Adrenal gland (tissue), 12 donors: Measurements from ENCODE around the gene PARVA. TPM values are rescaled to one million over a fixed set of nuclear protein-coding genes. Genes with fewer than 3 reads are reported as not detected.
A peak's percentile ranks its signal among the peaks of the same experiment; 100 is the strongest.

ENCODE experiments used
- DNase-seq, 7 donors: peaks; one replicate each; pipeline ENCODE4 v3.0.0-alpha.2; 2019 to 2020
- H3K27ac ChIP-seq, 5 donors: fragments of 200-600 bp; sonication (generic) in 4 of 5; 1 replicate in 3 of 5; 2 replicates in 2 of 5; pipeline versions ENCODE4 v1.5.1 to v1.8.0; 2016 to 2020; ENCODE audit warnings: mild to moderate bottlenecking in 1 of 5
- H3K27me3 ChIP-seq: fragments of 200-600 bp; 2 replicates; pipeline ENCODE4 v1.8.0; 2021
- H3K36me3 ChIP-seq, 2 donors: fragments of 200-600 bp; replicated peaks in 1 of 2; 1 replicate in 1 of 2; 2 replicates in 1 of 2; pipeline versions ENCODE4 v1.5.1 to v1.8.0; 2018 to 2022
- H3K4me1 ChIP-seq, 2 donors: fragments of 200-600 bp; replicated peaks in 1 of 2; 1 replicate in 1 of 2; 2 replicates in 1 of 2; pipeline versions ENCODE4 v1.5.1 to v1.8.0; 2018 to 2021
- H3K4me3 ChIP-seq, 4 donors: fragments of 200-600 bp; sonication (generic) in 3 of 4; one replicate each; pipeline ENCODE4 v1.5.1; 2016 to 2018
- H3K9me3 ChIP-seq, 3 donors: fragments of 200-600 bp; sonication (generic) in 1 of 3; replicated peaks in 1 of 3; 1 replicate in 2 of 3; 2 replicates in 1 of 3; pipeline versions ENCODE4 v1.5.1 to v1.8.0; 2016 to 2021
- POLR2A ChIP-seq, 2 donors: fragments of 450-650 bp; IDR thresholded peaks; one replicate each; pipeline ENCODE4 v1.6.1; 2017; ENCODE audit warnings: antibody characterized with exemption in 2 of 2, mild to moderate bottlenecking in 2 of 2, moderate library complexity in 1 of 2
- WGBS, 4 donors: extraction: QIAGEN DNeasy Blood & Tissue Kit in 2 of 4; methylation state at CpG; one replicate each; pipeline versions ENCODE4 v1.1.5 to v1.1.7; 2013 to 2017; 5-methylcytosine and 5-hydroxymethylcytosine counted together
- intact Hi-C, 2 donors: fragments of 100-400 bp; cut with DNase I; formaldehyde crosslinking; loops; one replicate each; pipeline versions ENCODE4 v1.14.1 to v1.15.0; 2022 to 2023
- polyA plus RNA-seq, 3 donors: library from polyadenylated mRNA; stranded (reverse); fragments of 200-250 nt in 2 of 3; fragments of 350-450 nt in 1 of 3; fragmentation: Illumina TruSeq in 1 of 3; extraction: RNeasy Lipid Tissue Mini Kit (QIAGEN cat#74804) in 1 of 3; gene quantifications; one replicate each; pipeline ENCODE4 v1.2.3, GENCODE V29; 2013 to 2014
- total RNA-seq, 9 donors: library from RNA; depleted of rRNA in 4 of 9; stranded (reverse); fragments of >200 nt in 4 of 9; fragments of 120-200 nt in 1 of 9; fragmentation: NEBNext Ultra II Directional in 1 of 9; extraction: Animal tissue kit (Norgen Biotek cat#: 25700) in 1 of 9; gene quantifications; one replicate each; pipeline versions ENCODE4 v1.1.0 to v1.2.4, GENCODE V29; 2013 to 2023
- TF ChIP-seq, protein P1 (sequence below), 6 experiments: fragments of 450-650 bp in 4 of 6; fragments of 200-600 bp in 2 of 6; sonication (generic) in 1 of 6; IDR thresholded peaks; 1 replicate in 5 of 6; 2 replicates in 1 of 6; pipeline versions ENCODE4 v1.5.1 to v1.8.0; 2016 to 2021; ENCODE audit warnings: antibody characterized with exemption in 6 of 6, mild to moderate bottlenecking in 2 of 6, moderate library complexity in 1 of 6
- donor health status: healthy with polysubstance abuse.
- donor health status: Bipolar disorder and iron deficiency.
- donor health status: DM: yes; HTN: yes; CAD: no.
- donor health status: DM: no; HTN: no; CAD: no.
- donor health status: DM: no; HTN: no; CAD: no.
- donor health status: DM: yes; HTN: yes; CAD: no.

PARVA gene
- total and polyA plus RNA-seq, 12 donors = 13.0 to 58.9 (median 31.4) TPM

DNA sequence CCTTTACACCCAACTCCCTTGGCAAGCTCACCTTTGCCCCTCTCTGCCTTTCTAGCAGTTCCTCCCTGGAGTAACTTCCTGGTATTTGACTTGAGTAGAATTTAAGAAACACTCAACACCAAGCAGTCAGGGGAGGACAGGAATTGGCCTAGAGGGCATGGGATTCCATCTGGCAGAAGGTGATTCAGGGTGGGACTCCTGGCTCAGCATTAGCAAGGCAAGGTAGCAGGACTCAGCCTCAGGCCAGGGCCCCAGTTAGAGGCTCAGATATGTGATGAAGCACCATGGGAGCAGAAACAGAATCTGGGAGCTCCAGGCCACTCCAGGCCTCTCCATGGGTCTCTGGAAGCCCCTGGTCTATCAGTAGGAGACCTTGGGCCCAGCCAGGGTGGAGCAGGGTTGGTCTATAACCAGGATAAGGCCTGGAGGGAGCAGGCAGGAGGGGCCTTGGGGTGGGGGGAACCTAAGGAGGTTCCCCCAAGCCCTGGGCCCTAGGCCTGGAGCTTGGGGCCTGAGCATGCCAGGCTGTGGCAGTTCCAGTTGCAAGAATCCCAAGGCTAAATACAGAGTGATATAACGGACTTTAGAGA, 148.2 kb downstream of the PARVA start:
- H3K9me3 ChIP-seq = no peaks in the 10 kb centered on the region
- DNase-seq = no peak
- TF ChIP-seq, protein P1, sequence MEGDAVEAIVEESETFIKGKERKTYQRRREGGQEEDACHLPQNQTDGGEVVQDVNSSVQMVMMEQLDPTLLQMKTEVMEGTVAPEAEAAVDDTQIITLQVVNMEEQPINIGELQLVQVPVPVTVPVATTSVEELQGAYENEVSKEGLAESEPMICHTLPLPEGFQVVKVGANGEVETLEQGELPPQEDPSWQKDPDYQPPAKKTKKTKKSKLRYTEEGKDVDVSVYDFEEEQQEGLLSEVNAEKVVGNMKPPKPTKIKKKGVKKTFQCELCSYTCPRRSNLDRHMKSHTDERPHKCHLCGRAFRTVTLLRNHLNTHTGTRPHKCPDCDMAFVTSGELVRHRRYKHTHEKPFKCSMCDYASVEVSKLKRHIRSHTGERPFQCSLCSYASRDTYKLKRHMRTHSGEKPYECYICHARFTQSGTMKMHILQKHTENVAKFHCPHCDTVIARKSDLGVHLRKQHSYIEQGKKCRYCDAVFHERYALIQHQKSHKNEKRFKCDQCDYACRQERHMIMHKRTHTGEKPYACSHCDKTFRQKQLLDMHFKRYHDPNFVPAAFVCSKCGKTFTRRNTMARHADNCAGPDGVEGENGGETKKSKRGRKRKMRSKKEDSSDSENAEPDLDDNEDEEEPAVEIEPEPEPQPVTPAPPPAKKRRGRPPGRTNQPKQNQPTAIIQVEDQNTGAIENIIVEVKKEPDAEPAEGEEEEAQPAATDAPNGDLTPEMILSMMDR (IDR thresholded peaks at IDR 0.05) = no peak
- no peak for TF ChIP-seq POLR2A (IDR thresholded peaks at IDR 0.05)
- WGBS, 4 donors = 77 to 93% (median 90%) methylated on average over 1 of the region's 1 CpG
- H3K4me1 ChIP-seq = peaks cover 0 to 12% of the 10 kb centered on the region in 2 donors
- H3K4me3 ChIP-seq = no peak overlapping the region
- no peaks in the 10 kb centered on the region for H3K27me3 ChIP-seq
- no peak overlapping the region for H3K27ac ChIP-seq
- H3K36me3 ChIP-seq = no peaks in the 10 kb centered on the region
- intact Hi-C loops = no loop called here

DNA sequence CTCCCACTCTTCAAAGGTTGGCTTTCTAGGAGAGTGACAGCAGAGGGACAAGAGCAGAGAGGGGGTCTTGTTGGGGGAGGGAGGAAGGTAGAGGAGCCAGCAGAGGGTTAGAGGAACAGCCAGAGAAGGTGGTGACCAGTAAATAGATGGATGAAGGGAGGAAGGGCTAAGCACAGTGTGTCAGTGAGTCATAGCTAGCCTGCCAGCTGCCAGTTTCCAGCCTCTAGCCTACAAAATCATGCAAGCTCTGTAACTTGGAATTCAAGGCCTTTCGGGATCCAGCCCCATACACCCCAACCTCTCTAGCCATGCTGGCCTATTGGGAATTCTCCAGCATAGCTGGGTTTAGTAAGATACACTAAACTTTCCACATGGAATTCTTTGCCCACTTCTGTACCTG, 149.4 kb downstream of the PARVA start:
- Histone ChIP-seq H3K4me3 (no peak overlapping the region), H3K27me3 (no peaks in the 10 kb centered on the region), H3K36me3 (no peaks in the 10 kb centered on the region), H3K27ac (peak overlapping the region in 1 of 5 donors; percentile 8), H3K9me3 (no peaks in the 10 kb centered on the region), H3K4me1 (peaks cover 0 to 12% of the 10 kb centered on the region in 2 donors)
- DNase-seq = peak in 6 of 7 donors; percentile 45 to 68 (median 61)
- intact Hi-C loops = no loop called here
- TF ChIP-seq, protein P1 (IDR thresholded peaks at IDR 0.05) = no peak
- TF ChIP-seq POLR2A (IDR thresholded peaks at IDR 0.05) = no peak
- whole genome bisulfite sequencing, 4 donors = 25 to 60% (median 44%) methylated on average over 1 of the region's 1 CpG

DNA sequence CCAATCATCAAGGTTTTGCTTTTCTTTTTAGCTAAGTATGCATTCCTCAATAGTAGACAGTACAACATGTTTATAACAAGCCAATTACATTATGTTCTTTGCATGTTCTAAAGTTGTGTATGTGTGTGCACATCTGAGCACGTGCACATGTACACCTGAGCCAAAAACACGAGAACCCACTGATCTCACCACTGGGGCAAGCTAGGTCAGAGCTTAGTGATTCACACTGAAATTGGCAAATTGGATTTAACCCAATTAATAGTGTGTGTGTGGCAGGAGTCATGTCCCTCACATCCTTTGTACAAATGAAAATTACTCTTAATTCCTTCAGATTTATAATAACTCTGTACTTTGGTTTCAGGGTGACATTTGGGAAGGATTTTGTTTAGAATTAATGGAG, 151.1 kb downstream of the PARVA start:
- TF ChIP-seq, protein P1 (IDR thresholded peaks at IDR 0.05) = no peak
- TF ChIP-seq POLR2A (IDR thresholded peaks at IDR 0.05) = no peak
- H3K27me3 ChIP-seq = no peaks in the 10 kb centered on the region
- H3K36me3 ChIP-seq = no peaks in the 10 kb centered on the region
- H3K27ac ChIP-seq = no peak overlapping the region
- H3K4me3 ChIP-seq = no peak overlapping the region
- WGBS, 4 donors = 63 to 78% (median 73%) methylated on average over 2 of the region's 2 CpGs
- H3K4me1 ChIP-seq = peaks cover 0 to 12% of the 10 kb centered on the region in 2 donors
- no peaks in the 10 kb centered on the region for H3K9me3 ChIP-seq
- no peak for DNase-seq
- intact Hi-C loops = no loop called here

DNA sequence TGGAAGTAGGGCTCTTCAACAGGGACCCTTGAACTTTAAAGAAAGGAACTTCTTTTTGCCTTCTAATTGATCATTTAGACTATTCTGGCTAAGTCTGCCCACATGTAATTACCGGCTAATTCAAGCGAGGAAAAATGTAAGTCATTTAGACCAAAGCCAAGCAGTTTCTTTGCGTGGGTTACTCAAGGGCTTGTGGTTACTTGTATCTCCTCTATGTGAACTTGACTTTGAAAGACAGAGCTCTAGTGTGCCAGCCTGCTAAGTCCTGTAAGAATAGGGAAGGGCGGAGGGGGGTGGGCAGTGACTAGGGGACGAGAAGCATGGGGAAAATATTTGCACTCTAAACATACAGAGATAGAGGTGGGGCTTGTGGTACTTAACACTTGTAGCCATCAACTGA, 151.7 kb downstream of the PARVA start:
- 87 to 93% (median 92%) methylated on average over 5 of the region's 5 CpGs for WGBS, 4 donors
- peaks cover 0 to 12% of the 10 kb centered on the region in 2 donors for H3K4me1 ChIP-seq
- H3K27me3 ChIP-seq = no peaks in the 10 kb centered on the region
- TF ChIP-seq, protein P1 (IDR thresholded peaks at IDR 0.05) = no peak
- TF ChIP-seq POLR2A (IDR thresholded peaks at IDR 0.05) = no peak
- no peak for DNase-seq
- intact Hi-C loops = no loop called here
- H3K27ac ChIP-seq = no peak overlapping the region
- no peaks in the 10 kb centered on the region for H3K9me3 ChIP-seq
- no peaks in the 10 kb centered on the region for H3K36me3 ChIP-seq
- H3K4me3 ChIP-seq = no peak overlapping the region
